GM23338 (cell line): ENCODE measurements around the gene BCR.

ENCODE experiments used
- CREB1 ChIP-seq: fragments of 250-450 bp; sonication (Bioruptor Pico); IDR thresholded peaks from 2 replicates; pipeline ENCODE4 v1.5.0; 2020; ENCODE audit warnings: low read depth, mild to moderate bottlenecking, moderate library complexity
- EZH2 ChIP-seq: fragments of 200-600 bp; sonication (generic); IDR thresholded peaks from one replicate; pipeline ENCODE4 v1.8.0; 2017; ENCODE audit warnings: antibody characterized with exemption, mild to moderate bottlenecking, low read depth; ENCODE audit not compliant: unreplicated experiment
- EZH2phosphoT487 ChIP-seq: fragments of 200-600 bp; sonication (generic); IDR thresholded peaks from one replicate; pipeline ENCODE4 v1.8.1; 2018; ENCODE audit warnings: antibody characterized with exemption; ENCODE audit not compliant: unreplicated experiment
- JUNB ChIP-seq: IDR thresholded peaks from one replicate; pipeline ENCODE4 v1.6.1; 2016; ENCODE audit warnings: antibody characterized with exemption; ENCODE audit not compliant: unreplicated experiment
- NANOG ChIP-seq: IDR thresholded peaks from 2 replicates; pipeline ENCODE4 v1.6.1; 2016; ENCODE audit warnings: antibody characterized with exemption, borderline replicate concordance
- POLR2AphosphoS5 ChIP-seq: IDR thresholded peaks from 2 replicates; pipeline ENCODE4 v1.6.1; 2016; ENCODE audit warnings: antibody characterized with exemption, low read depth
- ZNF114 ChIP-seq: fragments of 250-450 bp; sonication (Bioruptor Pico); IDR thresholded peaks from 2 replicates; pipeline ENCODE4 v1.5.0; 2020; ENCODE audit warnings: mild to moderate bottlenecking, moderate library complexity
- ZNF331 ChIP-seq: fragments of 250-450 bp; sonication (Bioruptor Pico); IDR thresholded peaks from 2 replicates; pipeline ENCODE4 v1.5.0; 2020; ENCODE audit warnings: low read depth, mild to moderate bottlenecking, moderate library complexity
- TF ChIP-seq, protein P1 (sequence below), 2 experiments: fragments of 200-600 bp in 1 of 2; sonication (generic) in 1 of 2; conservative IDR thresholded peaks; 2 replicates each; pipeline versions ENCODE4 v1.5.1 to v1.6.1; 2016 to 2017; ENCODE audit warnings: antibody characterized with exemption in 2 of 2, low read depth in 2 of 2, mild to moderate bottlenecking in 2 of 2, moderate library complexity in 1 of 2
- TF ChIP-seq, protein P2 (sequence below): IDR thresholded peaks from one replicate; pipeline ENCODE4 v1.6.1; 2018; ENCODE audit warnings: antibody characterized with exemption; ENCODE audit not compliant: unreplicated experiment

- TF ChIP-seq EZH2 (no peak), POLR2AphosphoS5 (no peak), JUNB (no peak), CREB1 (CRISPR knock-in tag) (no peak), NANOG (no peak), EZH2phosphoT487 (no peak), ZNF331 (no peak), ZNF114 (CRISPR knock-in tag) (no peak)
- TF ChIP-seq, protein P1, sequence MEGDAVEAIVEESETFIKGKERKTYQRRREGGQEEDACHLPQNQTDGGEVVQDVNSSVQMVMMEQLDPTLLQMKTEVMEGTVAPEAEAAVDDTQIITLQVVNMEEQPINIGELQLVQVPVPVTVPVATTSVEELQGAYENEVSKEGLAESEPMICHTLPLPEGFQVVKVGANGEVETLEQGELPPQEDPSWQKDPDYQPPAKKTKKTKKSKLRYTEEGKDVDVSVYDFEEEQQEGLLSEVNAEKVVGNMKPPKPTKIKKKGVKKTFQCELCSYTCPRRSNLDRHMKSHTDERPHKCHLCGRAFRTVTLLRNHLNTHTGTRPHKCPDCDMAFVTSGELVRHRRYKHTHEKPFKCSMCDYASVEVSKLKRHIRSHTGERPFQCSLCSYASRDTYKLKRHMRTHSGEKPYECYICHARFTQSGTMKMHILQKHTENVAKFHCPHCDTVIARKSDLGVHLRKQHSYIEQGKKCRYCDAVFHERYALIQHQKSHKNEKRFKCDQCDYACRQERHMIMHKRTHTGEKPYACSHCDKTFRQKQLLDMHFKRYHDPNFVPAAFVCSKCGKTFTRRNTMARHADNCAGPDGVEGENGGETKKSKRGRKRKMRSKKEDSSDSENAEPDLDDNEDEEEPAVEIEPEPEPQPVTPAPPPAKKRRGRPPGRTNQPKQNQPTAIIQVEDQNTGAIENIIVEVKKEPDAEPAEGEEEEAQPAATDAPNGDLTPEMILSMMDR (conservative IDR thresholded peaks at IDR 0.05; ENCODE audit: low read depth in 2 of 2), result no peak
- TF ChIP-seq, protein P2, sequence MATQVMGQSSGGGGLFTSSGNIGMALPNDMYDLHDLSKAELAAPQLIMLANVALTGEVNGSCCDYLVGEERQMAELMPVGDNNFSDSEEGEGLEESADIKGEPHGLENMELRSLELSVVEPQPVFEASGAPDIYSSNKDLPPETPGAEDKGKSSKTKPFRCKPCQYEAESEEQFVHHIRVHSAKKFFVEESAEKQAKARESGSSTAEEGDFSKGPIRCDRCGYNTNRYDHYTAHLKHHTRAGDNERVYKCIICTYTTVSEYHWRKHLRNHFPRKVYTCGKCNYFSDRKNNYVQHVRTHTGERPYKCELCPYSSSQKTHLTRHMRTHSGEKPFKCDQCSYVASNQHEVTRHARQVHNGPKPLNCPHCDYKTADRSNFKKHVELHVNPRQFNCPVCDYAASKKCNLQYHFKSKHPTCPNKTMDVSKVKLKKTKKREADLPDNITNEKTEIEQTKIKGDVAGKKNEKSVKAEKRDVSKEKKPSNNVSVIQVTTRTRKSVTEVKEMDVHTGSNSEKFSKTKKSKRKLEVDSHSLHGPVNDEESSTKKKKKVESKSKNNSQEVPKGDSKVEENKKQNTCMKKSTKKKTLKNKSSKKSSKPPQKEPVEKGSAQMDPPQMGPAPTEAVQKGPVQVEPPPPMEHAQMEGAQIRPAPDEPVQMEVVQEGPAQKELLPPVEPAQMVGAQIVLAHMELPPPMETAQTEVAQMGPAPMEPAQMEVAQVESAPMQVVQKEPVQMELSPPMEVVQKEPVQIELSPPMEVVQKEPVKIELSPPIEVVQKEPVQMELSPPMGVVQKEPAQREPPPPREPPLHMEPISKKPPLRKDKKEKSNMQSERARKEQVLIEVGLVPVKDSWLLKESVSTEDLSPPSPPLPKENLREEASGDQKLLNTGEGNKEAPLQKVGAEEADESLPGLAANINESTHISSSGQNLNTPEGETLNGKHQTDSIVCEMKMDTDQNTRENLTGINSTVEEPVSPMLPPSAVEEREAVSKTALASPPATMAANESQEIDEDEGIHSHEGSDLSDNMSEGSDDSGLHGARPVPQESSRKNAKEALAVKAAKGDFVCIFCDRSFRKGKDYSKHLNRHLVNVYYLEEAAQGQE, result no peak
Measured at GRCh38 chr22:23143119-23143518, 37.2 kb upstream of the BCR start.
